Stimulated activated CD4-positive, alpha-beta T cell treated with anti-CD3 and anti-CD28 coated beads, Interleukin-1b, Interleukin-23, amount 100 ng/mL, for 24 hours (primary cell): ENCODE data around the gene EXOC2.
"Not testable (repeated sequence)": the region's sequence is repeated elsewhere in the genome, so short reads cannot be mapped to it uniquely, and the experiment has no call there.

Experiments
- DNase-seq, 4 experiments: peaks; one replicate each; pipeline ENCODE4 v3.0.0-alpha.2; 2020; ENCODE audit warnings: low read depth in 4 of 4, low spot score in 1 of 4

Gene EXOC2

GRCh38 chr6:593139-593906, 99.6 kb downstream of the EXOC2 start:
- DNase-seq = peak; percentile 47 to 62 (median 50)

- no peak for DNase-seq
These were observed 103.8 kb downstream of the EXOC2 start for GRCh38 chr6:589090-589489.

GRCh38 chr6:586553-586952, 106.4 kb downstream of the EXOC2 start:
- DNase-seq = no peak

- DNase-seq = no peak
These were observed 109.3 kb downstream of the EXOC2 start for GRCh38 chr6:583635-584034.

GRCh38 chr6:583116-583515, 109.8 kb downstream of the EXOC2 start:
- no peak for DNase-seq

GRCh38 chr6:582370-582769, 110.6 kb downstream of the EXOC2 start:
- DNase-seq = no peak

GRCh38 chr6:579339-579738, 113.6 kb downstream of the EXOC2 start:
- DNase-seq = no peak

- DNase-seq = no peak
These were observed 120.2 kb downstream of the EXOC2 start for GRCh38 chr6:572596-573265.

- DNase-seq = no peak
These were observed 121.0 kb downstream of the EXOC2 start for GRCh38 chr6:571892-572291.

GRCh38 chr6:570825-571224, 122.1 kb downstream of the EXOC2 start:
- no peak for DNase-seq

GRCh38 chr6:568954-569523, 123.9 kb downstream of the EXOC2 start:
- DNase-seq = no peak

- DNase-seq = no peak
These were observed 124.9 kb downstream of the EXOC2 start for GRCh38 chr6:568085-568484.

- DNase-seq = no peak
These were observed 129.1 kb downstream of the EXOC2 start for GRCh38 chr6:563863-564262.

- DNase-seq = no peak
These were observed 130.8 kb downstream of the EXOC2 start for GRCh38 chr6:562052-562676.

- not testable (repeated sequence) for DNase-seq
These were observed 131.6 kb downstream of the EXOC2 start for GRCh38 chr6:561335-561734.

- no peak for DNase-seq
These were observed 134.0 kb downstream of the EXOC2 start for GRCh38 chr6:558959-559358.

- DNase-seq = no peak
These were observed 134.8 kb downstream of the EXOC2 start for GRCh38 chr6:558089-558488.

GRCh38 chr6:551829-552350, 141.0 kb downstream of the EXOC2 start:
- DNase-seq = no peak

GRCh38 chr6:551405-551804, 141.5 kb downstream of the EXOC2 start:
- DNase-seq = peak in 1 of 4 experiments; percentile 30

- peak in 1 of 4 experiments; percentile 33 for DNase-seq
These were observed 143.0 kb downstream of the EXOC2 start for GRCh38 chr6:549906-550305.

- DNase-seq = peak in 1 of 4 experiments; percentile 26
These were observed 144.4 kb downstream of the EXOC2 start for GRCh38 chr6:548517-548916.

GRCh38 chr6:548091-548490, 144.8 kb downstream of the EXOC2 start:
- peak in 1 of 4 experiments; percentile 22 for DNase-seq
